GM12878 (cell line): ENCODE measurements around the gene MAML2. TPM values are rescaled to one million over a fixed set of nuclear protein-coding genes. Genes with fewer than 3 reads are reported as not detected.

ENCODE experiments used
- ATAC-seq: fragments of 200-7000 bp; cut with Tn5 transposase; 3 replicates; pipeline ENCODE4 v1.9.1; 2020; ENCODE audit warnings: mild to moderate bottlenecking, moderate library complexity
- BruUV-seq: library from RNA; stranded (reverse); fragments of 400-500 nt; replicated peaks from 2 replicates; lab custom pipeline; 2021; lab: Mats Ljungman, UMichigan
- CTCF ChIA-PET: fragments of 300-600 bp; sonication (Branson Sonifier 250); formaldehyde crosslinking; extraction: SDS; loops from one replicate; lab custom pipeline; 2021; ENCODE audit warnings: inconsistent platforms; lab: Yijun Ruan, JAX
- POLR2A ChIA-PET: fragments of 350-600 bp; formaldehyde crosslinking; extraction: SDS; loops from one replicate; lab custom pipeline; 2021; ENCODE audit warnings: inconsistent platforms; lab: Charles Lee
- RAD21 ChIA-PET: fragments of 300-600 bp; sonication (Branson Sonifier 250); formaldehyde crosslinking; loops from one replicate; lab custom pipeline; 2023; ENCODE audit warnings: antibody characterized with exemption; ENCODE audit not compliant: unreplicated experiment; lab: Charles Lee
- SMC1A ChIA-PET: fragments of 300-600 bp; sonication (Branson Sonifier 250); formaldehyde crosslinking; loops from one replicate; lab custom pipeline; 2023; ENCODE audit not compliant: unreplicated experiment, uncharacterized antibody; lab: Charles Lee
- DNase-seq: peaks from one replicate; pipeline ENCODE4 v3.0.0-alpha.2; 2011; ENCODE audit warnings: low read depth, low spot score
- FAIRE-seq: peaks from 3 replicates; lab custom pipeline; 2011; peaks lifted over from hg19 to GRCh38; lab: Jason Lieb, UNC
- H2AFZ ChIP-seq: 2 replicates; pipeline ENCODE4 v1.6.0; 2011; ENCODE audit warnings: low read depth, low read length, control low read depth; ENCODE audit not compliant: control insufficient read depth
- H3K27ac ChIP-seq: 2 replicates; pipeline ENCODE4 v1.5.1; 2011; ENCODE audit warnings: control low read depth; ENCODE audit not compliant: control insufficient read depth, insufficient read depth
- H3K27me3 ChIP-seq, 2 experiments: replicated peaks in 1 of 2; 2 replicates each; pipeline versions ENCODE4 v1.6.0 to v1.6.1; 2011; ENCODE audit warnings: low read length in 1 of 2; ENCODE audit not compliant: control insufficient read depth in 2 of 2, insufficient read depth in 2 of 2
- H3K36me3 ChIP-seq, 2 experiments: 2 replicates each; pipeline ENCODE4 v1.5.1; 2011; ENCODE audit warnings: low read length in 1 of 2; ENCODE audit not compliant: control insufficient read depth in 2 of 2, insufficient read depth in 2 of 2
- H3K4me1 ChIP-seq: 2 replicates; pipeline ENCODE4 v1.6.1; 2011; ENCODE audit warnings: mild to moderate bottlenecking, low read length, moderate library complexity, mixed read lengths; ENCODE audit not compliant: control insufficient read depth, insufficient read depth
- H3K4me2 ChIP-seq: 2 replicates; pipeline ENCODE4 v1.6.0; 2011; ENCODE audit warnings: control low read depth; ENCODE audit not compliant: control insufficient read depth, insufficient read depth
- H3K4me3 ChIP-seq: fragments of 200-600 bp; sonication (generic); 2 replicates; pipeline ENCODE4 v1.5.1; 2016
- H3K79me2 ChIP-seq: 2 replicates; pipeline ENCODE4 v1.6.0; 2011; ENCODE audit warnings: low read length; ENCODE audit not compliant: control insufficient read depth, insufficient read depth
- H3K9ac ChIP-seq: 2 replicates; pipeline ENCODE4 v1.8.0; 2011; ENCODE audit warnings: low read length, control low read depth, mixed read lengths; ENCODE audit not compliant: control insufficient read depth, insufficient read depth
- H3K9me3 ChIP-seq: replicated peaks from 3 replicates; pipeline ENCODE4 v1.5.1; 2011; ENCODE audit warnings: mild to moderate bottlenecking, low read length; ENCODE audit not compliant: control insufficient read depth, insufficient read depth
- H4K20me1 ChIP-seq: 2 replicates; pipeline ENCODE4 v1.6.0; 2011; ENCODE audit not compliant: control insufficient read depth, insufficient read depth
- BMI1 ChIP-seq: fragments of 450-650 bp; IDR thresholded peaks from 2 replicates; pipeline ENCODE4 v1.6.1; 2016; ENCODE audit warnings: mild to moderate bottlenecking, moderate library complexity, borderline replicate concordance
- E2F4 ChIP-seq: IDR thresholded peaks from 2 replicates; pipeline ENCODE4 v1.6.1; 2012; ENCODE audit warnings: low read depth, low read length, improper control_type of control experiment
- E2F8 ChIP-seq: fragments of 450-650 bp; IDR thresholded peaks from 2 replicates; pipeline ENCODE4 v1.6.1; 2018; ENCODE audit warnings: mild to moderate bottlenecking, low read depth, moderate library complexity; ENCODE audit not compliant: partially characterized antibody
- FOXM1 ChIP-seq: IDR thresholded peaks from 2 replicates; pipeline ENCODE4 v1.6.1; 2012; ENCODE audit warnings: low read depth, mild to moderate bottlenecking, inconsistent platforms, low read length, moderate library complexity
- IRF4 ChIP-seq: IDR thresholded peaks from 2 replicates; pipeline ENCODE4 v1.6.1; 2011; ENCODE audit warnings: low read depth, low read length
- MTA3 ChIP-seq: IDR thresholded peaks from 2 replicates; pipeline ENCODE4 v1.6.1; 2012; ENCODE audit warnings: low read length, inconsistent platforms, borderline replicate concordance
- NFIC ChIP-seq: IDR thresholded peaks from 2 replicates; pipeline ENCODE4 v1.6.1; 2012; ENCODE audit warnings: low read depth, mild to moderate bottlenecking, inconsistent platforms, low read length, moderate library complexity
- NFXL1 ChIP-seq: fragments of 450-650 bp; IDR thresholded peaks from 2 replicates; pipeline ENCODE4 v1.6.1; 2017; ENCODE audit warnings: antibody characterized with exemption, mild to moderate bottlenecking, borderline replicate concordance
- POLR2A ChIP-seq: IDR thresholded peaks from 2 replicates; pipeline ENCODE4 v1.6.1; 2011; ENCODE audit warnings: low read depth, mild to moderate bottlenecking, low read length
- POLR2AphosphoS2 ChIP-seq: IDR thresholded peaks from 2 replicates; pipeline ENCODE4 v1.6.1; 2011; ENCODE audit warnings: low read depth, mild to moderate bottlenecking, low read length, improper control_type of control experiment, moderate library complexity
- POLR2AphosphoS5 ChIP-seq: IDR thresholded peaks from 2 replicates; pipeline ENCODE4 v1.6.1; 2011; ENCODE audit warnings: mild to moderate bottlenecking, low read length, inconsistent platforms
- RUNX3 ChIP-seq: IDR thresholded peaks from 2 replicates; pipeline ENCODE4 v1.6.1; 2012; ENCODE audit warnings: low read length, inconsistent platforms
- SIX5 ChIP-seq: IDR thresholded peaks from 2 replicates; pipeline ENCODE4 v1.6.1; 2011; ENCODE audit warnings: mild to moderate bottlenecking, low read depth, low read length, moderate library complexity; ENCODE audit not compliant: severe bottlenecking
- STAT1 ChIP-seq: fragments of 450-650 bp; conservative IDR thresholded peaks from 2 replicates; pipeline ENCODE4 v1.6.1; 2014; ENCODE audit warnings: antibody characterized with exemption, mild to moderate bottlenecking
- ZNF687 ChIP-seq: fragments of 450-650 bp; IDR thresholded peaks from 2 replicates; pipeline ENCODE4 v1.6.1; 2017; ENCODE audit warnings: mild to moderate bottlenecking, moderate library complexity
- ZZZ3 ChIP-seq: IDR thresholded peaks from 2 replicates; pipeline ENCODE4 v1.6.1; 2011; ENCODE audit warnings: low read depth; ENCODE audit not compliant: control insufficient read depth, insufficient read length
- WGBS: methylation state at CpG from one replicate; pipeline ENCODE4 v1.1.6; 2016; ENCODE audit warnings: low lambda C conversion rate; ENCODE audit not compliant: insufficient replicate concordance, insufficient coverage; ENCODE audit errors: missing lambda C conversion rate; 5-methylcytosine and 5-hydroxymethylcytosine counted together
- in situ Hi-C: fragments of 300-500 bp; cut with MboI; formaldehyde crosslinking; loops from 9 replicates; pipeline ENCODE4 v1.14.3; 2018; ENCODE audit warnings: mixed read lengths
- intact Hi-C: fragments of 100-400 bp; cut with micrococcal nuclease; formaldehyde crosslinking; loops from one replicate; pipeline ENCODE4 v1.14.2; 2022; ENCODE audit not compliant: unreplicated experiment
- polyA plus RNA-seq, 11 experiments: library from polyadenylated mRNA; depleted of rRNA in 4 of 11; unstranded in 6 of 11; stranded (reverse) in 5 of 11; fragments of >200 nt; fragmentation: Nextera tagmentation in 4 of 11; fragmentation: Illumina TruSeq in 1 of 11; extraction: Ambion mirVana in 4 of 11; extraction: Trizol in 1 of 11; gene quantifications; 1 replicate in 1 of 11; 2 replicates in 10 of 11; pipeline versions ENCODE4 v1.2.1 to v1.2.3, GENCODE V29; 2011 to 2016; ENCODE audit warnings: inconsistent platforms in 2 of 11, missing spikeins in 2 of 11, low read depth in 1 of 11
- total RNA-seq, 4 experiments: library from RNA; depleted of rRNA in 3 of 4; stranded (reverse); fragments of >200 nt in 3 of 4; fragmentation: Illumina TruSeq in 1 of 4; extraction: Trizol in 1 of 4; gene quantifications; 2 replicates each; pipeline versions ENCODE4 v1.2.1 to v1.2.3, GENCODE V29; 2013 to 2021

MAML2 gene
- total and polyA plus RNA-seq, 10 of the 15 experiments (the other 5 are each of a cell fraction or from before 2014, with no cell fraction given): 2.5 to 15.1 (median 12.0) TPM

GRCh38 chr11:96116376-96116775, 226.6 kb downstream of the MAML2 start:
- peaks cover 28% of the 10 kb centered on the region for H3K4me1 ChIP-seq
- ChIA-PET SMC1A (interaction anchor here (1.4 to 5.7 kb wide), 3 partner anchors 9 to 13 kb away, joined by 3 to 33 read pairs (median 6); no protein-coding TSS in a partner anchor), CTCF (interaction anchor here (1.1 kb wide), 1 partner anchor 14 kb away, joined by 3 read pairs; no protein-coding TSS in a partner anchor), RAD21 (interaction anchor here (1.6 kb wide), 1 partner anchor 14 kb away, joined by 4 read pairs; no protein-coding TSS in a partner anchor), POLR2A (interaction anchor here (0.6 to 0.8 kb wide), 2 partner anchors 17 to 105 kb away, joined by 3 read pairs; no protein-coding TSS in a partner anchor)
- H2AFZ ChIP-seq: no peak overlapping the region
- 89% methylated on average over 3 of the region's 3 CpGs for WGBS
- H3K27ac ChIP-seq: no peak overlapping the region
- ATAC-seq (no peak), FAIRE-seq (no peak), DNase-seq (no peak)
- no peak overlapping the region for H3K4me3 ChIP-seq
- H3K9me3 ChIP-seq: no peaks in the 10 kb centered on the region
- no peaks in the 10 kb centered on the region; the same call in 1 of the 2 replicates for H3K79me2 ChIP-seq
- intact Hi-C loops: no loop called here
- no peaks in the 10 kb centered on the region for H4K20me1 ChIP-seq
- TF ChIP-seq SIX5 (no peak), RUNX3 (no peak), NFIC (no peak), MTA3 (no peak), IRF4 (no peak), FOXM1 (no peak), ZNF687 (no peak), NFXL1 (no peak), POLR2AphosphoS2 (no peak), E2F8 (no peak), BMI1 (no peak), E2F4 (no peak), POLR2AphosphoS5 (no peak), STAT1 (no peak), POLR2A (no peak), ZZZ3 (no peak)
- in situ Hi-C loops: no loop called here
- H3K4me2 ChIP-seq: no peak overlapping the region
- no peaks in the 10 kb centered on the region for H3K27me3 ChIP-seq
- no peak overlapping the region for H3K9ac ChIP-seq
- H3K36me3 ChIP-seq: 0 out of 4 replicates have a peak, but pooled peaks cover 0 to 7% of the 10 kb centered on the region in 2 experiments
- BruUV-seq: no TSS peak
